Colonic mucosa (tissue), 4 donors: ENCODE results near the gene EARS2. TPM values are rescaled to one million over a fixed set of nuclear protein-coding genes. Genes with fewer than 3 reads are reported as not detected.
A peak's percentile ranks its signal among the peaks of the same experiment; 100 is the strongest.
"Not testable (repeated sequence)": the region's sequence is repeated elsewhere in the genome, so short reads cannot be mapped to it uniquely, and the experiment has no call there.

ENCODE experiments used
- DNase-seq: peaks from one replicate; pipeline ENCODE4 v3.0.0-alpha.2; 2020
- H3K27ac ChIP-seq: fragments of 200-600 bp; one replicate; pipeline ENCODE4 v1.8.0; 2021
- H3K27me3 ChIP-seq: fragments of 200-600 bp; one replicate; pipeline ENCODE4 v1.8.0; 2021
- H3K36me3 ChIP-seq: fragments of 200-600 bp; one replicate; pipeline ENCODE4 v1.8.0; 2021
- H3K4me1 ChIP-seq: fragments of 200-600 bp; one replicate; pipeline ENCODE4 v1.8.0; 2021; ENCODE audit warnings: mild to moderate bottlenecking
- H3K4me3 ChIP-seq: fragments of 200-600 bp; one replicate; pipeline ENCODE4 v1.8.0; 2021
- H3K9ac ChIP-seq, 2 donors: one replicate each; pipeline ENCODE4 v1.7.0; 2013; ENCODE audit warnings: control low read depth in 2 of 2, low read depth in 2 of 2, low read length in 2 of 2
- H3K9me3 ChIP-seq: fragments of 200-600 bp; one replicate; pipeline ENCODE4 v1.8.0; 2021
- CTCF ChIP-seq: fragments of 200-600 bp; IDR thresholded peaks from one replicate; pipeline ENCODE4 v1.8.0; 2022; ENCODE audit warnings: antibody characterized with exemption, mild to moderate bottlenecking
- intact Hi-C: fragments of 100-400 bp; cut with DNase I; formaldehyde crosslinking; loops from one replicate; pipeline ENCODE4 v1.14.1; 2022
- total RNA-seq, 2 donors: library from RNA; stranded (reverse); fragmentation: NEBNext Ultra II Directional in 1 of 2; extraction: Animal tissue kit (Norgen Biotek cat#: 25700) in 1 of 2; gene quantifications; one replicate each; pipeline ENCODE4 v1.2.1, GENCODE V29; 2021
- donor health status: healthy.
- donor health status: DM: no; HTN: no; CAD: no.
- donor health status: DM: no; HTN: no; CAD: no.

Gene EARS2
- total RNA-seq, 2 donors from 2014 or later, result 12.3 to 28.7 TPM

- Histone ChIP-seq H3K36me3 (peaks cover 11% of the 10 kb centered on the region), H3K9me3 (no peaks in the 10 kb centered on the region), H3K27me3 (no peaks in the 10 kb centered on the region), H3K4me3 (peak overlapping the region; percentile 98), H3K27ac (peak overlapping the region; percentile 75), H3K4me1 (no peaks in the 10 kb centered on the region), H3K9ac (peak overlapping the region; percentile 89)
- no peak for TF ChIP-seq CTCF
- peak; percentile 31 for DNase-seq
- intact Hi-C loops, result no loop called here
These were observed 891 bp upstream of the EARS2 start for GRCh38 chr16:23557779-23558702.

GRCh38 chr16:23554536-23554935 is 2.6 kb downstream of the EARS2 start:
- H3K27ac ChIP-seq, result no peak overlapping the region
- DNase-seq, result no peak
- H3K4me3 ChIP-seq, result no peak overlapping the region
- no peaks in the 10 kb centered on the region for H3K36me3 ChIP-seq
- no peak overlapping the region for H3K9ac ChIP-seq
- H3K9me3 ChIP-seq, result no peaks in the 10 kb centered on the region
- H3K4me1 ChIP-seq, result no peaks in the 10 kb centered on the region
- TF ChIP-seq CTCF, result no peak
- no peaks in the 10 kb centered on the region for H3K27me3 ChIP-seq
- intact Hi-C loops, result no loop called here

- DNase-seq, result no peak
- no peak overlapping the region for H3K4me3 ChIP-seq
- H3K4me1 ChIP-seq, result no peaks in the 10 kb centered on the region
- intact Hi-C loops, result no loop called here
- no peak overlapping the region for H3K9ac ChIP-seq
- no peaks in the 10 kb centered on the region for H3K36me3 ChIP-seq
- no peaks in the 10 kb centered on the region for H3K9me3 ChIP-seq
- no peak overlapping the region for H3K27ac ChIP-seq
- H3K27me3 ChIP-seq, result no peaks in the 10 kb centered on the region
- no peak for TF ChIP-seq CTCF
These were observed 5.0 kb downstream of the EARS2 start for GRCh38 chr16:23552161-23552560.

GRCh38 chr16:23549938-23550337 is 7.2 kb downstream of the EARS2 start:
- H3K36me3 ChIP-seq, result no peaks in the 10 kb centered on the region
- no peaks in the 10 kb centered on the region for H3K4me1 ChIP-seq
- H3K4me3 ChIP-seq, result no peak overlapping the region
- no peak overlapping the region for H3K9ac ChIP-seq
- no peaks in the 10 kb centered on the region for H3K9me3 ChIP-seq
- no peak overlapping the region for H3K27ac ChIP-seq
- DNase-seq, result no peak
- no peaks in the 10 kb centered on the region for H3K27me3 ChIP-seq
- intact Hi-C loops, result no loop called here
- TF ChIP-seq CTCF, result no peak

- TF ChIP-seq CTCF, result no peak
- Histone ChIP-seq H3K9me3 (no peaks in the 10 kb centered on the region), H3K27ac (no peak overlapping the region), H3K9ac (no peak overlapping the region), H3K27me3 (no peaks in the 10 kb centered on the region), H3K36me3 (no peaks in the 10 kb centered on the region), H3K4me3 (no peak overlapping the region), H3K4me1 (no peaks in the 10 kb centered on the region)
- intact Hi-C loops, result no loop called here
- no peak for DNase-seq
These were observed 12.7 kb downstream of the EARS2 start for GRCh38 chr16:23544436-23544835.

GRCh38 chr16:23540817-23541178 is 16.4 kb downstream of the EARS2 start:
- H3K36me3 ChIP-seq, H3K4me3 ChIP-seq, intact Hi-C loops, H3K27ac ChIP-seq, H3K4me1 ChIP-seq, H3K9ac ChIP-seq, H3K9me3 ChIP-seq, DNase-seq, H3K27me3 ChIP-seq: not testable (repeated sequence)
